ENCODE results near the gene GFER. TPM values are rescaled to one million over a fixed set of nuclear protein-coding genes. Genes with fewer than 3 reads are reported as not detected.
A peak's percentile ranks its signal among the peaks of the same experiment; 100 is the strongest.

GFER gene
- total and polyA plus RNA-seq, 2 of the 8 experiments (the other 6 are each of a cell fraction or from before 2014, with no cell fraction given), result 17.7 to 37.9 TPM

- TF ChIP-seq TAF7 (optimal IDR thresholded peaks at IDR 0.05; ENCODE audit: borderline replicate concordance, low read depth, low read length) (peak; percentile 68), E2F6 (IDR thresholded peaks at IDR 0.05) (no peak), POLR2A (IDR thresholded peaks at IDR 0.05; ENCODE audit: control extremely low read depth in 1 of 2, low read depth in 2 of 2, low read length in 2 of 2) (peak; percentile 82 to 91), NRF1 (IDR thresholded peaks at IDR 0.05; ENCODE audit: low read depth, low read length) (no peak), SP4 (IDR thresholded peaks at IDR 0.05; ENCODE audit: low read length) (peak; percentile 71; the same call in 1 of the 2 replicates), JUN (IDR thresholded peaks at IDR 0.05; ENCODE audit: low read depth, low read length) (no peak), SIN3A (conservative IDR thresholded peaks at IDR 0.05 in 1 of 2, IDR thresholded peaks at IDR 0.05 in 1 of 2; ENCODE audit: low read depth in 1 of 2, low read length in 2 of 2) (peak in 1 of 2 experiments; percentile 72; a peak in 1 of 4 replicates), KDM5A (IDR thresholded peaks at IDR 0.05; ENCODE audit: low read length) (no peak), SIRT6 (IDR thresholded peaks at IDR 0.05; ENCODE audit: low read length) (peak; percentile 61), KDM4A (IDR thresholded peaks at IDR 0.05; ENCODE audit: low read depth, low read length, severe bottlenecking) (peak; percentile 25), TBP (IDR thresholded peaks at IDR 0.05; ENCODE audit: low read depth, low read length) (no peak), RFX5 (IDR thresholded peaks at IDR 0.05; ENCODE audit: borderline replicate concordance, low read depth, low read length) (no peak), PHF8 (conservative IDR thresholded peaks at IDR 0.05; ENCODE audit: low read depth, low read length) (no peak), ATF3 (IDR thresholded peaks at IDR 0.05; ENCODE audit: insufficient read depth, low read depth, low read length) (no peak), POLR2AphosphoS5 (IDR thresholded peaks at IDR 0.05; ENCODE audit: low read depth, low read length) (peak; percentile 94), MAFK (IDR thresholded peaks at IDR 0.05; ENCODE audit: low read depth, low read length) (no peak), SIX5 (IDR thresholded peaks at IDR 0.05; ENCODE audit: low read depth, low read length) (0 out of 2 replicates have a peak, but pooled peaks have one; percentile 5), BACH1 (IDR thresholded peaks at IDR 0.05; ENCODE audit: low read length) (no peak), FOSL1 (IDR thresholded peaks at IDR 0.05; ENCODE audit: insufficient read depth, low read depth, low read length) (no peak), RAD21 (IDR thresholded peaks at IDR 0.05 in 1 of 2, conservative IDR thresholded peaks at IDR 0.05 in 1 of 2; ENCODE audit: low read depth in 2 of 2, low read length in 2 of 2) (no peak)
These were observed 23.0 kb upstream of the GFER start (continued) for GRCh38 chr16:1960665-1961630.
